ACC112 (cell line): ENCODE results near the gene ZNF543.
"Not testable (repeated sequence)": the region's sequence is repeated elsewhere in the genome, so short reads cannot be mapped to it uniquely, and the experiment has no call there.

Experiments
- H2AFZ ChIP-seq: fragments of 200-600 bp; sonication (generic); one replicate; pipeline ENCODE4 v1.6.0; 2017; ENCODE audit warnings: antibody characterized with exemption, low read length; ENCODE audit not compliant: unreplicated experiment
- H3K27ac ChIP-seq: fragments of 200-600 bp; sonication (generic); 2 replicates; pipeline ENCODE4 v1.5.1; 2014; ENCODE audit warnings: low read depth, mild to moderate bottlenecking, antibody characterized with exemption, low read length, moderate library complexity
- H3K27me3 ChIP-seq: fragments of 200-600 bp; sonication (generic); 2 replicates; pipeline ENCODE4 v1.6.1; 2014; ENCODE audit warnings: mild to moderate bottlenecking, antibody characterized with exemption, low read length, moderate library complexity, mixed read lengths; ENCODE audit not compliant: insufficient read depth
- H3K36me3 ChIP-seq: fragments of 200-600 bp; sonication (generic); 2 replicates; pipeline ENCODE4 v1.6.1; 2016; ENCODE audit warnings: mild to moderate bottlenecking, antibody characterized with exemption, low read length, moderate library complexity, mixed read lengths; ENCODE audit not compliant: insufficient read depth
- H3K4me1 ChIP-seq: fragments of 200-600 bp; sonication (generic); one replicate; pipeline ENCODE4 v1.6.1; 2016; ENCODE audit warnings: low read length, mixed read lengths; ENCODE audit not compliant: insufficient read depth, unreplicated experiment, control insufficient read depth
- H3K4me3 ChIP-seq: fragments of 200-600 bp; sonication (generic); 2 replicates; pipeline ENCODE4 v1.5.1; 2014; ENCODE audit warnings: mild to moderate bottlenecking, low read depth, low read length
- H3K79me2 ChIP-seq: fragments of 200-600 bp; sonication (generic); one replicate; pipeline ENCODE4 v1.6.0; 2016; ENCODE audit warnings: low read length; ENCODE audit not compliant: control insufficient read depth, unreplicated experiment, insufficient read depth

Gene ZNF543

GRCh38 chr19:57355916-57356315 is 35.6 kb downstream of the ZNF543 start:
- Histone ChIP-seq H2AFZ (no peak overlapping the region), H3K79me2 (peaks cover 31% of the 10 kb centered on the region), H3K4me1 (peaks cover 6% of the 10 kb centered on the region), H3K4me3 (no peak overlapping the region), H3K36me3 (peaks cover 37% of the 10 kb centered on the region), H3K27me3 (no peaks in the 10 kb centered on the region), H3K27ac (no peak overlapping the region)

DNA sequence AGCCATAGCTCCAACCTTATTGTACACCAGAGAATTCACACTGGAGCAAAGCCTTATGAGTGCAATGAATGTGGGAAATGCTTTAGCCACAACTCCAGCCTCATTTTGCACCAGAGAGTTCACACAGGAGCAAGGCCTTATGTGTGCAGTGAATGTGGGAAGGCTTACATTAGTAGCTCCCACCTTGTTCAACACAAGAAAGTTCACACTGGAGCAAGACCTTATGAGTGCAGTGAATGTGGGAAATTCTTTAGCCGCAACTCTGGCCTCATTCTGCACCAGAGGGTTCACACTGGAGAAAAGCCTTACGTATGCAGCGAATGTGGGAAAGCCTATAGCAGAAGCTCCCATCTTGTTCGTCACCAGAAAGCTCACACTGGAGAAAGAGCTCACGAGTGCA is 37.1 kb downstream of the ZNF543 start:
- H3K27me3 ChIP-seq = no peaks in the 10 kb centered on the region
- H3K79me2 ChIP-seq = peaks cover 18% of the 10 kb centered on the region
- no peak overlapping the region for H3K27ac ChIP-seq
- peaks cover 37% of the 10 kb centered on the region for H3K36me3 ChIP-seq
- H3K4me3 ChIP-seq = no peak overlapping the region
- H3K4me1 ChIP-seq = peaks cover 2% of the 10 kb centered on the region
- no peak overlapping the region for H2AFZ ChIP-seq

DNA sequence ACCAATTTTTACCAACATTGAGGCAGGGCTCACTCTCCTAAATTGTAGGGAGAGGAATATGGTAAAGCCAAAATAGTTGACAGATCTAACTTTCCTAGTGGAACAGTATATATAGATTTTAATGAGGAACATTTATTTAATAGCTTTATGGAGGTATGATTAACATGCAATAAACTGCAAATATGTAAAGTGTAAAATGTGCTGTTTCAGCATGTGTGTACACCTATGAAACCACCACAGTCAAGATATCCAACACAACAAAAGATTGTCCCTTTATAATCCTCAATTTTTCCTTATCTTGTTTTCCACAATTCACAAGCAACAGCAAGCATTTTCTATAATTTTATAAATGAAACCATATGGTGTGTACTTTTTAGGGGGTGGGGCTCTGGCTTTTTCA is 39.0 kb downstream of the ZNF543 start:
- Histone ChIP-seq H3K27me3 (no peaks in the 10 kb centered on the region), H3K4me1 (peaks cover 3% of the 10 kb centered on the region), H3K36me3 (peaks cover 37% of the 10 kb centered on the region), H3K4me3 (no peak overlapping the region), H3K27ac (no peak overlapping the region), H3K79me2 (peaks cover 5% of the 10 kb centered on the region), H2AFZ (no peak overlapping the region)

DNA sequence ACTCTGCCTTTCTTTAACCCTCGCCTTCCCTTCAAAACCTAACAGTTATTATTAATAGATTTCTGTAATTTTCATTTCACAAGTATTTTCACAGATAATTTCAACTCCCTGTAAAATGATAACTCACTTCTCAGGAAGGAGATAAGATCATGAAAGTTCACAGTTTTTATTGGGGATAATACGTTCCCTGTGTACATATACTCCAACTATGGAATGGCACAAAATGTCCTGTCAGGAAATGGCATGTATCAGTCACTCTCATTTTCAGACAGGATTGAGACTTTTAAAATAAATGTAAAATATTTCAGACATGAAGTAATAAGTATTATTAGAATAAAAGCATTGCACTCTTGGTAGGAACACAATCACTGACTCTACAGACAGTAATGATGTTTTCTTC is 42.1 kb downstream of the ZNF543 start:
- peak overlapping the region; percentile 64 for H2AFZ ChIP-seq
- no peaks in the 10 kb centered on the region for H3K27me3 ChIP-seq
- H3K4me3 ChIP-seq = peak overlapping the region; percentile 89
- H3K79me2 ChIP-seq = peaks cover 9% of the 10 kb centered on the region
- H3K4me1 ChIP-seq = peaks cover 4% of the 10 kb centered on the region
- peak overlapping the region; percentile 79 for H3K27ac ChIP-seq
- peaks cover 10% of the 10 kb centered on the region for H3K36me3 ChIP-seq

- peaks cover 9% of the 10 kb centered on the region for H3K79me2 ChIP-seq
- peaks cover 5% of the 10 kb centered on the region; the same call in 1 of the 2 replicates for H3K36me3 ChIP-seq
- H2AFZ ChIP-seq = peak within 1 kb of the TSS; percentile 75
- H3K27ac ChIP-seq = peak within 1 kb of the TSS; percentile 79
- peak within 1 kb of the TSS; percentile 89 for H3K4me3 ChIP-seq
- peaks cover 4% of the 10 kb centered on the region for H3K4me1 ChIP-seq
- H3K27me3 ChIP-seq = no peaks in the 10 kb centered on the region
Observed at GRCh38 chr19:57362997-57363687, 42.9 kb downstream of the ZNF543 start, which contains the start of the genes TRAPPC2B and ZNF547. TRAPPC2B (plus strand) TSS chr19:57363551; CDS start chr19:57364834, 1,283 bp downstream. ZNF547 (plus strand) TSS chr19:57363551; CDS start chr19:57368556, 5,005 bp downstream.

GRCh38 chr19:57363688-57364181 is 43.5 kb downstream of the ZNF543 start:
- H3K4me3 ChIP-seq = peak overlapping the region; percentile 89
- H3K79me2 ChIP-seq = peaks cover 9% of the 10 kb centered on the region
- H3K27me3 ChIP-seq = no peaks in the 10 kb centered on the region
- H3K36me3 ChIP-seq = peaks cover 5% of the 10 kb centered on the region; the same call in 1 of the 2 replicates
- H3K27ac ChIP-seq = peak overlapping the region; percentile 72
- peaks cover 4% of the 10 kb centered on the region for H3K4me1 ChIP-seq
- H2AFZ ChIP-seq = peak overlapping the region; percentile 75

DNA sequence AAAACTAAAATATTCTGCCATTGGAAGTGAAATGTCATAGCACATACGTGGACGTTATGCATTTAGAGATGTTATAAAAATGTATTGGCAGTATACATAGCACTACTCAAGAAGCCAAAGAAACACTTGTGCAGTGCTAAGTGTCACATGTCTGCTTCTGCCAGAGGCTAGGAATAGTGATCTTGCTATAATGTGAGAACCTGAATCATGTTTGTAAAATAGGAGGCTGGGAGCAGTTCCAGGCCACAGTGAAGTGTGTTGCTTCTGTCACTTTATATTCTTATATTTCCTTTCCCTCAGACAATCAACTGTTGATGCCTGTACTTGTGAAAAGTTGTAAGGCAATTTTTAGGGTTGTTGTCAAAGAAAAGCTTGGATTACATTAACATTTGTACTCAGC is 46.5 kb downstream of the ZNF543 start:
- Histone ChIP-seq H3K27ac (no peak overlapping the region), H3K4me1 (peaks cover 4% of the 10 kb centered on the region), H3K79me2 (peaks cover 9% of the 10 kb centered on the region), H3K36me3 (no peaks in the 10 kb centered on the region), H3K4me3 (no peak overlapping the region), H3K27me3 (no peaks in the 10 kb centered on the region), H2AFZ (no peak overlapping the region)

GRCh38 chr19:57374179-57374578 is 53.9 kb downstream of the ZNF543 start:
- Histone ChIP-seq H3K36me3 (peaks cover 38% of the 10 kb centered on the region), H3K27ac (no peak overlapping the region), H2AFZ (no peak overlapping the region), H3K4me3 (no peak overlapping the region), H3K27me3 (no peaks in the 10 kb centered on the region), H3K4me1 (no peaks in the 10 kb centered on the region), H3K79me2 (no peaks in the 10 kb centered on the region)

GRCh38 chr19:57374647-57375046 is 54.4 kb downstream of the ZNF543 start:
- not testable (repeated sequence) for H3K27me3 ChIP-seq, H3K27ac ChIP-seq, H3K4me3 ChIP-seq, H3K79me2 ChIP-seq, H3K4me1 ChIP-seq, H2AFZ ChIP-seq
- H3K36me3 ChIP-seq = peaks cover 38% of the 10 kb centered on the region

DNA sequence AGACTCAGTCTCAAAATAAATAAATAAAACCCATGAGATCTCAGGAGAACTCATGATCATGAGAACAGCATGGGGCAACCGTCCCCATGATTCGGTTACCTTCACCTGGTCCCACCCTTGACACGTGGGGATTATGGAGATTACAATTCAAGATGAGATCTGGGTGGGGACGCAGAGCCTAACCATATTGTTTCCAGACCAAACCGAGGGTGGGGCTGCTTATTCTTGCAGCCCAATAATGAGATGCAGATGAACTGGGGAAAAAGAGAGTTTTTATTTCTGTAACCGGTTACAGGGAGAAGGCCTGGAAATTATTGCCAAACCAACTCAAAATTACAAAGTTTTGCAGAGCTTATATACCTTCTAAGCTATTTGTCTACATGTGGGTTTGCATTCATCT is 55.9 kb downstream of the ZNF543 start:
- peaks cover 38% of the 10 kb centered on the region for H3K36me3 ChIP-seq
- no peak overlapping the region for H2AFZ ChIP-seq
- no peaks in the 10 kb centered on the region for H3K4me1 ChIP-seq
- no peaks in the 10 kb centered on the region for H3K27me3 ChIP-seq
- H3K27ac ChIP-seq = no peak overlapping the region
- no peaks in the 10 kb centered on the region for H3K79me2 ChIP-seq
- H3K4me3 ChIP-seq = no peak overlapping the region

DNA sequence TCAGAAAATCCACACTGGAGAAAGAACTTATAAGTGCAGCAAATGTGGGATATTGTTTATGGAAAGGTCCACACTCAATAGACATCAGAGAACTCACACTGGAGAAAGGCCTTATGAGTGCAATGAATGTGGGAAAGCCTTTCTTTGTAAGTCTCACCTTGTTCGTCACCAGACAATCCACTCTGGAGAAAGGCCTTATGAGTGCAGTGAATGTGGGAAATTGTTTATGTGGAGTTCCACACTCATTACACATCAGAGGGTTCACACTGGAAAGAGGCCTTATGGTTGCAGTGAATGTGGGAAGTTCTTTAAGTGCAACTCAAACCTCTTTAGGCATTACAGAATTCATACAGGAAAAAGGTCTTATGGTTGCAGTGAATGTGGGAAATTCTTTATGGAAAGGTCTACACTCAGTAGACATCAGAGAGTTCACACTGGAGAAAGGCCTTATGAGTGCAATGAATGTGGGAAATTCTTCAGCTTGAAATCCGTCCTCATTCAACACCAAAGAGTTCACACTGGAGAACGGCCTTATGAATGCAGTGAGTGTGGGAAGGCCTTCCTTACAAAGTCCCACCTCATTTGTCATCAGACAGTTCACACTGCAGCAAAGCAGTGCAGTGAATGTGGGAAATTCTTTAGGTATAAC is 57.4 kb downstream of the ZNF543 start:
- no peaks in the 10 kb centered on the region for H3K79me2 ChIP-seq
- no peak overlapping the region for H2AFZ ChIP-seq
- H3K4me1 ChIP-seq = no peaks in the 10 kb centered on the region
- peaks cover 36% of the 10 kb centered on the region for H3K36me3 ChIP-seq
- no peak overlapping the region for H3K4me3 ChIP-seq
- H3K27me3 ChIP-seq = no peaks in the 10 kb centered on the region
- no peak overlapping the region for H3K27ac ChIP-seq
